ENCODE results near the gene DOCK1.

DOCK1 gene

GRCh38 chr10:127276794-127277462 is 371.7 kb downstream of the DOCK1 start:
- H3K27ac ChIP-seq (ENCODE audit: insufficient read depth, low read length, poor library complexity, severe bottlenecking): no peak overlapping the region
- no peaks in the 10 kb centered on the region for H3K36me3 ChIP-seq (ENCODE audit: control insufficient read depth, insufficient read depth, low read length)
- no peaks in the 10 kb centered on the region for H3K27me3 ChIP-seq (replicated peaks; ENCODE audit: control insufficient read depth, insufficient read depth, low read length, poor library complexity, severe bottlenecking)
- no peak for DNase-seq
- no peaks in the 10 kb centered on the region for H3K4me1 ChIP-seq (ENCODE audit: control insufficient read depth, insufficient read depth, low read length, poor library complexity, severe bottlenecking)
- H3K9me3 ChIP-seq (ENCODE audit: control insufficient read depth, low read length): no peaks in the 10 kb centered on the region
- no peak overlapping the region for H3K4me3 ChIP-seq (ENCODE audit: insufficient read depth, low read depth, low read length, poor library complexity, severe bottlenecking)

DNA sequence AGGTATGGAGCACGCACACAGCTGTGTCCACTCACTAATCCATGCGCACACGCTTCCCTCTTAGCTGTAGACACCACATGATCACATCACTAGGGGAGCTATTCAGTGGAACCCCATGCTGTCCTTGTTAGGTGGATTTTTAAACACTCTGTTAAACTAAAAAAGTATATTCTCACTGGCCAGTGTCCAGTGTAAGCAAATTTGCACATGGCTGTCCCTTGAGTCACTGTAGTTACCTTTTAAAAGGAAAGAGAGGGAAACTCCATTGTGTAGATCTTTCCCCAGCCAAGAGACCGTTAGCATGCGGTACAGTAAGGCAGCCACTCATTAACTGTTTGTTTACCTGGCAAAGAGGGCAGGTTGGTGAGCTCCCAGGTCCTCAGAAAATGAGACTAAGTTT is 372.8 kb downstream of the DOCK1 start:
- no peak for DNase-seq

GRCh38 chr10:127279334-127279774 is 374.1 kb downstream of the DOCK1 start:
- no peaks in the 10 kb centered on the region for H3K9me3 ChIP-seq (ENCODE audit: control insufficient read depth, low read length)
- no peak for DNase-seq
- H3K4me1 ChIP-seq (ENCODE audit: control insufficient read depth, insufficient read depth, low read length, poor library complexity, severe bottlenecking): no peaks in the 10 kb centered on the region
- no peak overlapping the region for H3K4me3 ChIP-seq (ENCODE audit: insufficient read depth, low read depth, low read length, poor library complexity, severe bottlenecking)
- no peaks in the 10 kb centered on the region for H3K36me3 ChIP-seq (ENCODE audit: control insufficient read depth, insufficient read depth, low read length)
- H3K27me3 ChIP-seq (replicated peaks; ENCODE audit: control insufficient read depth, insufficient read depth, low read length, poor library complexity, severe bottlenecking): no peaks in the 10 kb centered on the region
- no peak overlapping the region for H3K27ac ChIP-seq (ENCODE audit: insufficient read depth, low read length, poor library complexity, severe bottlenecking)

More for the DNA sequence above, 372.8 kb downstream of the DOCK1 start:
- Histone ChIP-seq H3K9me3 (ENCODE audit: control insufficient read depth, low read length) (no peaks in the 10 kb centered on the region), H3K4me1 (ENCODE audit: control insufficient read depth, insufficient read depth, low read length, poor library complexity, severe bottlenecking) (no peaks in the 10 kb centered on the region), H3K27me3 (replicated peaks; ENCODE audit: control insufficient read depth, insufficient read depth, low read length, poor library complexity, severe bottlenecking) (no peaks in the 10 kb centered on the region), H3K36me3 (ENCODE audit: control insufficient read depth, insufficient read depth, low read length) (no peaks in the 10 kb centered on the region), H3K27ac (ENCODE audit: insufficient read depth, low read length, poor library complexity, severe bottlenecking) (no peak overlapping the region), H3K4me3 (ENCODE audit: insufficient read depth, low read depth, low read length, poor library complexity, severe bottlenecking) (no peak overlapping the region)

DNA sequence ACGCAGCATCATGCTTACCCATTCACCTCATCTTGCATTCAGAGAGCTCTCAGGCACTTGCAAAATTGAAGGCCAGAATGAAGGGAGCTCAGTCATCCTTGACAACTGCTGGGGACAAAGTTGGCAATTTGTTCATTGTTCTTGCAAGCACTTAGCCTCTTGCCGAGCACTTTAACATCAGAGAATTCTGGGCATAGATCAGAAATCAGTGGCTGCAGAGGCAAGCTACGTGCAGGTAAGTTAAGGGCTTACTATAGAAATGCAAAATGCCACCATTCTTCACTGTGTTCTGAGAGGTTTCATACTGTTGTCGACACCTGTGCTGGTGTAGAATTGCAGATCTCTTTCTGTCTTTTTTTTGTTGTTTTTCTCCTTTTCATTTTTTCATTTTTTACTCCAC is 375.2 kb downstream of the DOCK1 start:
- Histone ChIP-seq H3K36me3 (ENCODE audit: control insufficient read depth, insufficient read depth, low read length) (no peaks in the 10 kb centered on the region), H3K27ac (ENCODE audit: insufficient read depth, low read length, poor library complexity, severe bottlenecking) (no peak overlapping the region), H3K4me3 (ENCODE audit: insufficient read depth, low read depth, low read length, poor library complexity, severe bottlenecking) (no peak overlapping the region), H3K4me1 (ENCODE audit: control insufficient read depth, insufficient read depth, low read length, poor library complexity, severe bottlenecking) (no peaks in the 10 kb centered on the region), H3K27me3 (replicated peaks; ENCODE audit: control insufficient read depth, insufficient read depth, low read length, poor library complexity, severe bottlenecking) (no peaks in the 10 kb centered on the region), H3K9me3 (ENCODE audit: control insufficient read depth, low read length) (no peaks in the 10 kb centered on the region)
- no peak for DNase-seq

GRCh38 chr10:127283017-127283416 is 377.8 kb downstream of the DOCK1 start:
- Histone ChIP-seq H3K27me3 (replicated peaks; ENCODE audit: control insufficient read depth, insufficient read depth, low read length, poor library complexity, severe bottlenecking) (no peaks in the 10 kb centered on the region), H3K27ac (ENCODE audit: insufficient read depth, low read length, poor library complexity, severe bottlenecking) (no peak overlapping the region), H3K36me3 (ENCODE audit: control insufficient read depth, insufficient read depth, low read length) (no peaks in the 10 kb centered on the region), H3K9me3 (ENCODE audit: control insufficient read depth, low read length) (no peaks in the 10 kb centered on the region), H3K4me3 (ENCODE audit: insufficient read depth, low read depth, low read length, poor library complexity, severe bottlenecking) (no peak overlapping the region), H3K4me1 (ENCODE audit: control insufficient read depth, insufficient read depth, low read length, poor library complexity, severe bottlenecking) (no peaks in the 10 kb centered on the region)
- no peak for DNase-seq

GRCh38 chr10:127283576-127283975 is 378.3 kb downstream of the DOCK1 start:
- no peaks in the 10 kb centered on the region for H3K27me3 ChIP-seq (replicated peaks; ENCODE audit: control insufficient read depth, insufficient read depth, low read length, poor library complexity, severe bottlenecking)
- H3K4me1 ChIP-seq (ENCODE audit: control insufficient read depth, insufficient read depth, low read length, poor library complexity, severe bottlenecking): no peaks in the 10 kb centered on the region
- no peaks in the 10 kb centered on the region for H3K36me3 ChIP-seq (ENCODE audit: control insufficient read depth, insufficient read depth, low read length)
- DNase-seq: no peak
- H3K4me3 ChIP-seq (ENCODE audit: insufficient read depth, low read depth, low read length, poor library complexity, severe bottlenecking): no peak overlapping the region
- no peaks in the 10 kb centered on the region for H3K9me3 ChIP-seq (ENCODE audit: control insufficient read depth, low read length)
- no peak overlapping the region for H3K27ac ChIP-seq (ENCODE audit: insufficient read depth, low read length, poor library complexity, severe bottlenecking)

GRCh38 chr10:127290850-127291249 is 385.6 kb downstream of the DOCK1 start:
- Histone ChIP-seq H3K4me3 (ENCODE audit: insufficient read depth, low read depth, low read length, poor library complexity, severe bottlenecking) (no peak overlapping the region), H3K36me3 (ENCODE audit: control insufficient read depth, insufficient read depth, low read length) (no peaks in the 10 kb centered on the region), H3K27me3 (replicated peaks; ENCODE audit: control insufficient read depth, insufficient read depth, low read length, poor library complexity, severe bottlenecking) (no peaks in the 10 kb centered on the region), H3K27ac (ENCODE audit: insufficient read depth, low read length, poor library complexity, severe bottlenecking) (no peak overlapping the region), H3K9me3 (ENCODE audit: control insufficient read depth, low read length) (no peaks in the 10 kb centered on the region), H3K4me1 (ENCODE audit: control insufficient read depth, insufficient read depth, low read length, poor library complexity, severe bottlenecking) (peaks cover 10% of the 10 kb centered on the region)
- no peak for DNase-seq

DNA sequence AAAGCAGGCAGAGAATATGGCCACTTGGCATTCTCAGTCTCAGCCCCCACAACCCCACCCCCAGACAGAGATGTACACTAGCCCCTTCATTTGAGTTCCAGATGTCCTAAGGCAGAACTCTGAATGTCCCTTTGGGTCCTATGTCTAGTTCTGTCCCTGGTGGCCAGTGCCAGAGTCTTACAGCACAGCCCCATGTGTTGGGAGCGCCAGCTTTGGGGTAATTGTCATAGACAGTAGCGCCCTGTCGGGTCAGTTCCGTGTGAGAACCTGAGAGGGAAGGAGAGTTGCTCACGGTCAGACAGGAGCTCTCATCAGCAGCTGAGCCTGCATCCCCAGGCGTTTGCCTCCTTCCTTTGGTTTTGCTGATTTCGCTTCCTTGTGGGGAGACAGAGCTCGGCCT is 386.1 kb downstream of the DOCK1 start:
- H3K27ac ChIP-seq (ENCODE audit: insufficient read depth, low read length, poor library complexity, severe bottlenecking): no peak overlapping the region
- no peaks in the 10 kb centered on the region for H3K9me3 ChIP-seq (ENCODE audit: control insufficient read depth, low read length)
- H3K4me1 ChIP-seq (ENCODE audit: control insufficient read depth, insufficient read depth, low read length, poor library complexity, severe bottlenecking): peaks cover 10% of the 10 kb centered on the region
- H3K27me3 ChIP-seq (replicated peaks; ENCODE audit: control insufficient read depth, insufficient read depth, low read length, poor library complexity, severe bottlenecking): no peaks in the 10 kb centered on the region
- DNase-seq: no peak
- no peaks in the 10 kb centered on the region for H3K36me3 ChIP-seq (ENCODE audit: control insufficient read depth, insufficient read depth, low read length)
- H3K4me3 ChIP-seq (ENCODE audit: insufficient read depth, low read depth, low read length, poor library complexity, severe bottlenecking): no peak overlapping the region

- DNase-seq: no peak
- Histone ChIP-seq H3K9me3 (ENCODE audit: control insufficient read depth, low read length) (no peaks in the 10 kb centered on the region), H3K4me1 (ENCODE audit: control insufficient read depth, insufficient read depth, low read length, poor library complexity, severe bottlenecking) (peaks cover 10% of the 10 kb centered on the region), H3K27ac (ENCODE audit: insufficient read depth, low read length, poor library complexity, severe bottlenecking) (no peak overlapping the region), H3K27me3 (replicated peaks; ENCODE audit: control insufficient read depth, insufficient read depth, low read length, poor library complexity, severe bottlenecking) (no peaks in the 10 kb centered on the region), H3K36me3 (ENCODE audit: control insufficient read depth, insufficient read depth, low read length) (no peaks in the 10 kb centered on the region), H3K4me3 (ENCODE audit: insufficient read depth, low read depth, low read length, poor library complexity, severe bottlenecking) (no peak overlapping the region)
Observed at GRCh38 chr10:127292888-127293287, 387.7 kb downstream of the DOCK1 start.

DNA sequence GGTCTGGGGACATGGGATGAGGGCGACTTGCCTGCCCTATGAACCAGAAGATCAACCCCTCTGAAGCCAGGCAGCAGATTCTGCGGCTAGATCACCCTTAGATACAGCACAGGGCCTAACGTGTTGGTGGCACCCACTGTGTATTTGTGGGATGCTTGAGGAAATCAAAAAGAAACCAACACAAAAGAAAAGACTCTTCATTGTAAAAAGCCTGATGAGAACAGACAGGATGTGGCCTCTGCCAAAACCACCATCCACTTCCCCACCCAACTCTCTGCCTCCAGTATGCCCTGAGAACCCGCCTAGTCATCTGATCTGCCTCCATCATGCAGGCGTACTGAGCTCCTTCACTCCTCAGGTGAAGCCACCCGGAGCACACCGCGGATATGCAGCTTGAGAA is 388.4 kb downstream of the DOCK1 start:
- no peaks in the 10 kb centered on the region for H3K36me3 ChIP-seq (ENCODE audit: control insufficient read depth, insufficient read depth, low read length)
- no peaks in the 10 kb centered on the region for H3K9me3 ChIP-seq (ENCODE audit: control insufficient read depth, low read length)
- H3K27ac ChIP-seq (ENCODE audit: insufficient read depth, low read length, poor library complexity, severe bottlenecking): no peak overlapping the region
- H3K4me3 ChIP-seq (ENCODE audit: insufficient read depth, low read depth, low read length, poor library complexity, severe bottlenecking): no peak overlapping the region
- peak; percentile 7 to 17 (median 17) for DNase-seq
- H3K4me1 ChIP-seq (ENCODE audit: control insufficient read depth, insufficient read depth, low read length, poor library complexity, severe bottlenecking): peaks cover 10% of the 10 kb centered on the region
- no peaks in the 10 kb centered on the region for H3K27me3 ChIP-seq (replicated peaks; ENCODE audit: control insufficient read depth, insufficient read depth, low read length, poor library complexity, severe bottlenecking)

Measured in effector memory CD4-positive, alpha-beta T cell (primary cell).